ENCODE measurements around the gene LIX1. TPM values are rescaled to one million over a fixed set of nuclear protein-coding genes. Genes with fewer than 3 reads are reported as not detected.

LIX1 gene
- total and polyA plus RNA-seq, 2 of the 8 experiments (the other 6 are each of a cell fraction or from before 2014, with no cell fraction given): 0.26 to 0.45 TPM

DNA sequence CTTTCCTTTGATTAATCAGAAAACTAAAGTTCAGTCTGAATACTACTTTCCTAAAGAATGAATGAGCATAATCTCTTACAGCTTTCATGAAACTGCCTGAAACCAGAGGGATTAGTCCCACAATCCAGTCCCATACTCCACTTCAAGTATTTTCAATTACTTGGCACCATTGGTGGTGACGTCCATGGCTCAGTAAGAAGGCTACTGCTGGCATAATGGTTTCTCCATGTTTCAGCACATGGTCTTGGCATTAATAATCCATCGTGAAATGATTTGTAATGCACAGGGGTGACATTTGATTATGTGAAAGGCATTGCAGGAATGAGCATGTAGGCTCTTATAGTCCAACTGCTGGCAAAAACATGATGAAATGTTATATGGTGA lies 23.4 kb downstream of the LIX1 start:
- no peaks in the 10 kb centered on the region for H4K20me1 ChIP-seq (replicated peaks in 1 of 2; ENCODE audit: control insufficient read depth in 1 of 2, insufficient read depth in 2 of 2, low read length in 2 of 2)
- H4K8ac ChIP-seq (ENCODE audit: extremely low read depth, insufficient read depth, low read length): no peak overlapping the region
- no peaks in the 10 kb centered on the region for H3K27me3 ChIP-seq (replicated peaks in 1 of 4; ENCODE audit: control insufficient read depth in 3 of 4, extremely low read depth in 1 of 4, insufficient read depth in 3 of 4, low read length in 3 of 4)
- no peak overlapping the region for H2AK5ac ChIP-seq (ENCODE audit: low read depth, low read length)
- no peak overlapping the region for H3K4me3 ChIP-seq (ENCODE audit: extremely low read depth in 1 of 4, insufficient read depth in 2 of 4, low read depth in 3 of 4, low read length in 4 of 4)
- H3K27ac ChIP-seq (ENCODE audit: low read depth, low read length): no peak overlapping the region
- POLR2A ChIA-PET (ENCODE audit: partially characterized antibody): no interaction called here
- H2BK5ac ChIP-seq (ENCODE audit: low read depth, low read length): no peak overlapping the region
- H3K18ac ChIP-seq (ENCODE audit: extremely low read depth, low read length): no peak overlapping the region
- H3K79me2 ChIP-seq (ENCODE audit: control insufficient read depth in 1 of 2, insufficient read depth in 2 of 2, low read length in 2 of 2): no peaks in the 10 kb centered on the region
- CTCF ChIA-PET (ENCODE audit: partially characterized antibody): interaction anchor here (1.3 kb wide), 1 partner anchor 24 kb away, joined by 5 read pairs; no protein-coding TSS in a partner anchor
- H3K9me3 ChIP-seq (ENCODE audit: insufficient read depth in 2 of 2, low read depth in 1 of 2, low read length in 1 of 2): no peaks in the 10 kb centered on the region
- DNase-seq (ENCODE audit: low read depth in 1 of 2, low spot score in 2 of 2): no peak
- no peak overlapping the region for H3K4me2 ChIP-seq (ENCODE audit: insufficient read depth in 1 of 2, low read depth in 2 of 2, low read length in 2 of 2)
- no peak overlapping the region for H2BK12ac ChIP-seq (ENCODE audit: low read depth, low read length)
- no peak overlapping the region for H2BK20ac ChIP-seq (ENCODE audit: low read length)
- no peak overlapping the region for H3K4ac ChIP-seq (replicated peaks; ENCODE audit: insufficient read length, low read depth, low read length)
- no peaks in the 10 kb centered on the region for H3K23me2 ChIP-seq (ENCODE audit: low read depth, low read length)
- no peaks in the 10 kb centered on the region for H3K79me1 ChIP-seq (ENCODE audit: low read depth, low read length)
- 83% methylated on average over 2 of the region's 2 CpGs; no CpG with 5 or more reads in 1 of the 2 experiments for WGBS, 2 experiments (ENCODE audit: extremely low coverage in 1 of 2, insufficient coverage in 1 of 2, insufficient read length in 1 of 2, insufficient replicate concordance in 2 of 2, low coverage in 1 of 2, low lambda C conversion rate in 2 of 2, missing lambda C conversion rate in 1 of 2)
- no peak overlapping the region for H3K56ac ChIP-seq (replicated peaks; ENCODE audit: insufficient read length, low read depth, low read length)
- H2AFZ ChIP-seq (ENCODE audit: low read length): no peak overlapping the region
- no peaks in the 10 kb centered on the region; a peak in 1 of 8 replicates for H3K36me3 ChIP-seq (ENCODE audit: control insufficient read depth in 2 of 4, insufficient read depth in 4 of 4, low read length in 3 of 4)
- no peak overlapping the region for H3K14ac ChIP-seq (ENCODE audit: insufficient read length)
- no peak overlapping the region for H3K23ac ChIP-seq (ENCODE audit: insufficient read length)
- H3K4me1 ChIP-seq (replicated peaks in 1 of 4; ENCODE audit: control insufficient read depth in 3 of 4, insufficient read depth in 4 of 4, low read length in 3 of 4): no peaks in the 10 kb centered on the region
- no peak overlapping the region for H3K9ac ChIP-seq (replicated peaks in 1 of 4; ENCODE audit: extremely low read depth in 1 of 4, low read depth in 3 of 4, low read length in 3 of 4)
- no peak overlapping the region for H2BK15ac ChIP-seq (ENCODE audit: low read length)
- H2BK120ac ChIP-seq (replicated peaks; ENCODE audit: low read depth, low read length): no peak overlapping the region
- H4K91ac ChIP-seq (replicated peaks; ENCODE audit: insufficient read length, low read length): no peak overlapping the region
- H4K5ac ChIP-seq (ENCODE audit: insufficient read length, low read depth, low read length): no peak overlapping the region
- no peak for FAIRE-seq
- TF ChIP-seq EGR1 (IDR thresholded peaks at IDR 0.05; ENCODE audit: borderline replicate concordance, low read depth, low read length) (no peak), KDM1A (IDR thresholded peaks at IDR 0.05; ENCODE audit: borderline replicate concordance, low read length) (no peak), NRF1 (IDR thresholded peaks at IDR 0.05; ENCODE audit: low read depth, low read length) (no peak), YY1 (IDR thresholded peaks at IDR 0.05; ENCODE audit: low read depth, low read length) (no peak), HDAC6 (IDR thresholded peaks at IDR 0.05; ENCODE audit: low read depth, low read length) (no peak), CBX5 (IDR thresholded peaks at IDR 0.05; ENCODE audit: low read depth, low read length) (no peak), TBP (IDR thresholded peaks at IDR 0.05; ENCODE audit: low read depth, low read length) (no peak), RXRA (IDR thresholded peaks at IDR 0.05; ENCODE audit: insufficient read depth, low read depth, low read length) (no peak), ASH2L (IDR thresholded peaks at IDR 0.05; ENCODE audit: low read length) (no peak), NANOG (IDR thresholded peaks at IDR 0.05; ENCODE audit: insufficient read depth, low read depth, low read length, poor library complexity, severe bottlenecking) (no peak), HDAC2 (IDR thresholded peaks at IDR 0.05; ENCODE audit: borderline replicate concordance in 1 of 2, low read depth in 2 of 2, low read length in 2 of 2) (no peak), SIX5 (IDR thresholded peaks at IDR 0.05; ENCODE audit: low read depth, low read length) (no peak)
- TF ChIP-seq, protein P1, sequence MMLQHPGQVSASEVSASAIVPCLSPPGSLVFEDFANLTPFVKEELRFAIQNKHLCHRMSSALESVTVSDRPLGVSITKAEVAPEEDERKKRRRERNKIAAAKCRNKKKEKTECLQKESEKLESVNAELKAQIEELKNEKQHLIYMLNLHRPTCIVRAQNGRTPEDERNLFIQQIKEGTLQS (IDR thresholded peaks at IDR 0.05; ENCODE audit: insufficient read depth, low read depth, low read length): no peak
